NCI-H524 treated with DMSO at 0.1 percent for 48 hours (cell line): ENCODE results near the gene STBD1.
"Not testable (repeated sequence)": the region's sequence is repeated elsewhere in the genome, so short reads cannot be mapped to it uniquely, and the experiment has no call there.

Experiments used
- DNase-seq: peaks from one replicate; lab custom pipeline; 2025; lab: John Stamatoyannopoulos, UW

The STBD1 gene

GRCh38 chr4:76283900-76284299 is 22.6 kb upstream of the STBD1 start:
- DNase-seq: no peak

- DNase-seq: not testable (repeated sequence)
Observed at GRCh38 chr4:76287811-76288210, 18.7 kb upstream of the STBD1 start.

GRCh38 chr4:76292730-76293129 is 13.8 kb upstream of the STBD1 start:
- DNase-seq: no peak

GRCh38 chr4:76293772-76294171 is 12.8 kb upstream of the STBD1 start:
- no peak for DNase-seq

GRCh38 chr4:76296286-76296820 is 10.2 kb upstream of the STBD1 start:
- no peak for DNase-seq

- no peak for DNase-seq
Observed at GRCh38 chr4:76298227-76298626, 8.3 kb upstream of the STBD1 start.

- DNase-seq: no peak
Observed at GRCh38 chr4:76300012-76300411, 6.5 kb upstream of the STBD1 start.

- no peak for DNase-seq
Observed at GRCh38 chr4:76301068-76301774, 5.3 kb upstream of the STBD1 start.

GRCh38 chr4:76301775-76302162 is 4.8 kb upstream of the STBD1 start:
- DNase-seq: no peak

GRCh38 chr4:76302826-76303438 is 3.6 kb upstream of the STBD1 start:
- no peak for DNase-seq

- no peak for DNase-seq
Observed at GRCh38 chr4:76305033-76305687, 1.4 kb upstream of the STBD1 start.

- no peak for DNase-seq
Observed at GRCh38 chr4:76306882-76307659, 538 bp downstream of the STBD1 start.

- no peak for DNase-seq
Observed at GRCh38 chr4:76307660-76308014, 1.1 kb downstream of the STBD1 start.

- DNase-seq: no peak
Observed at GRCh38 chr4:76308548-76308947, 2.0 kb downstream of the STBD1 start.

- no peak for DNase-seq
Observed at GRCh38 chr4:76309939-76310550, 3.5 kb downstream of the STBD1 start.

GRCh38 chr4:76310683-76311082 is 4.2 kb downstream of the STBD1 start:
- DNase-seq: peak; percentile 84

- no peak for DNase-seq
Observed at GRCh38 chr4:76311896-76312331, 5.4 kb downstream of the STBD1 start.

- DNase-seq: no peak
Observed at GRCh38 chr4:76312457-76312856, 5.9 kb downstream of the STBD1 start.

- no peak for DNase-seq
Observed at GRCh38 chr4:76313547-76313946, 7.0 kb downstream of the STBD1 start.

- DNase-seq: no peak
Observed at GRCh38 chr4:76315267-76315918, 8.9 kb downstream of the STBD1 start.

GRCh38 chr4:76316131-76316530 is 9.6 kb downstream of the STBD1 start:
- DNase-seq: no peak
